ENCODE data around the gene TEP1.
A peak's percentile ranks its signal among the peaks of the same experiment; 100 is the strongest.

The TEP1 gene

DNA sequence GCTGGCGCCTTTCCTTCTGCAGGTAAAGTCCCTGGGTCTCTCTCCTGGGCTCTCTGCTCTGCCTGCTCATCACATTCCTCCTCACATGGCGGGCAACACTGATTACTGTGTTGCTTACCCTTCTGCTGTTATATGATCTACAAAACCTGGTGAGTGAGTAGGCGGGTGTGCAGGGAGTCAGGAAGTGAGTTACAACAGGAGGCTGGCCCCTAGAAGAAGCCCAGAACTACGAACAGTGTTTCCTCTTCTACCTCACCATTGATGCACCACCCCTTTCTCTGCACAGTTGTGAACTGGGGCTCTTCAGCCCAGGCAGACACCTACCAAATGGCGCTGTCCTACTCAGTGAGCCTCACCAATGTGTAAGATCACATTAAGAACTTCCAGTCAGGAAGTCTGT lies 27.6 kb upstream of the TEP1 start:
- Histone ChIP-seq H3K4me3 (ENCODE audit: low read depth, low read length) (no peak overlapping the region), H3K27me3 (replicated peaks) (no peaks in the 10 kb centered on the region), H3K36me3 (replicated peaks) (peaks cover 8% of the 10 kb centered on the region), H3K27ac (no peak overlapping the region)
- peak; percentile 6 for DNase-seq
- TF ChIP-seq, protein P1, sequence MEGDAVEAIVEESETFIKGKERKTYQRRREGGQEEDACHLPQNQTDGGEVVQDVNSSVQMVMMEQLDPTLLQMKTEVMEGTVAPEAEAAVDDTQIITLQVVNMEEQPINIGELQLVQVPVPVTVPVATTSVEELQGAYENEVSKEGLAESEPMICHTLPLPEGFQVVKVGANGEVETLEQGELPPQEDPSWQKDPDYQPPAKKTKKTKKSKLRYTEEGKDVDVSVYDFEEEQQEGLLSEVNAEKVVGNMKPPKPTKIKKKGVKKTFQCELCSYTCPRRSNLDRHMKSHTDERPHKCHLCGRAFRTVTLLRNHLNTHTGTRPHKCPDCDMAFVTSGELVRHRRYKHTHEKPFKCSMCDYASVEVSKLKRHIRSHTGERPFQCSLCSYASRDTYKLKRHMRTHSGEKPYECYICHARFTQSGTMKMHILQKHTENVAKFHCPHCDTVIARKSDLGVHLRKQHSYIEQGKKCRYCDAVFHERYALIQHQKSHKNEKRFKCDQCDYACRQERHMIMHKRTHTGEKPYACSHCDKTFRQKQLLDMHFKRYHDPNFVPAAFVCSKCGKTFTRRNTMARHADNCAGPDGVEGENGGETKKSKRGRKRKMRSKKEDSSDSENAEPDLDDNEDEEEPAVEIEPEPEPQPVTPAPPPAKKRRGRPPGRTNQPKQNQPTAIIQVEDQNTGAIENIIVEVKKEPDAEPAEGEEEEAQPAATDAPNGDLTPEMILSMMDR (IDR thresholded peaks at IDR 0.05; ENCODE audit: low read depth, low read length, missing control alignments) = no peak
- in situ Hi-C loops (cut with HindIII; ENCODE audit: low pct_ligation_motif_present, low sequenced_read_pairs) = no loop called here

DNA sequence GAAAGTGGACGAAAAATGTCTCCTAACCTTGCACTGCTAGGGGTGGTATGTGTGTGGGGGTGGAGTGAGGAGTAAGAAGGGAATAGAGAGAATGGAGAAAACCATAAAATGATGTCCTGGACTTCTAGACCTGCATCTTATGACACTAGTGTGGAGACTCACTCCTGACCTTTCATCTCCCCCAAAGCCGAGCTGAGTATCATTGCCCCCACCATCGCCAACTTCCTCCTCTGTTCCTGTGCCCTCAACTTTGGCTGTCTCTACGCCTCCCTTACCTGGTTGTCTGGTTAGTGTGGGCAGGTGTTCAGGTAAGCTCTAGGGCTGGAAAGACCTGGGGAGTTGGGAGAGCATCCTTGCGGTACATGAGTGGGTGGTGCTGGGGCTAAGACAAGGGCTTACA lies 27.2 kb upstream of the TEP1 start:
- Histone ChIP-seq H3K4me3 (ENCODE audit: low read depth, low read length) (no peak overlapping the region), H3K36me3 (replicated peaks) (peaks cover 4% of the 10 kb centered on the region), H3K27ac (no peak overlapping the region), H3K27me3 (replicated peaks) (no peaks in the 10 kb centered on the region)
- DNase-seq = no peak
- TF ChIP-seq, protein P1 (IDR thresholded peaks at IDR 0.05; ENCODE audit: low read depth, low read length, missing control alignments) = no peak
- in situ Hi-C loops (cut with HindIII; ENCODE audit: low pct_ligation_motif_present, low sequenced_read_pairs) = no loop called here

DNA sequence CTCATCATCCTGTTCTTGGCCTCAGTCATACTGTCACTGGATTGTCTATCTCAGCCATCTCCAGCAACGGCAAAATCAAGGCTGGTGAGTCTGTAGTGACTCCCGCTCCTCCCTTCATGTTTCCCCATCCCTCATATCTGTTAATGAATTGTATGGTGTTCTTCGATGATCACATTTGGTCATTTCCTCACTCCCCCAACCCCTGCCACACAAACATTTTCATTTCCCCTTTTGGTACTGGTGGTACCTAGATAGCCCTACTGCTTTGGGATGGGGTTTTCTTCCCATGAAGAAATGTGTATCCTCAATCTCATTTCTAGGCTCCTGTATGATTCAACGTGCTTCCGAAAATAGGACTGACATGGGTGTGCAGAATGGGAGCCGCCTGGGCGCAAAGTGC lies 25.4 kb upstream of the TEP1 start:
- H3K27ac ChIP-seq = no peak overlapping the region
- H3K27me3 ChIP-seq (replicated peaks) = no peaks in the 10 kb centered on the region
- no peaks in the 10 kb centered on the region for H3K36me3 ChIP-seq (replicated peaks)
- TF ChIP-seq, protein P1 (IDR thresholded peaks at IDR 0.05; ENCODE audit: low read depth, low read length, missing control alignments) = no peak
- in situ Hi-C loops (cut with HindIII; ENCODE audit: low pct_ligation_motif_present, low sequenced_read_pairs) = no loop called here
- DNase-seq = no peak
- H3K4me3 ChIP-seq (ENCODE audit: low read depth, low read length) = no peak overlapping the region

DNA sequence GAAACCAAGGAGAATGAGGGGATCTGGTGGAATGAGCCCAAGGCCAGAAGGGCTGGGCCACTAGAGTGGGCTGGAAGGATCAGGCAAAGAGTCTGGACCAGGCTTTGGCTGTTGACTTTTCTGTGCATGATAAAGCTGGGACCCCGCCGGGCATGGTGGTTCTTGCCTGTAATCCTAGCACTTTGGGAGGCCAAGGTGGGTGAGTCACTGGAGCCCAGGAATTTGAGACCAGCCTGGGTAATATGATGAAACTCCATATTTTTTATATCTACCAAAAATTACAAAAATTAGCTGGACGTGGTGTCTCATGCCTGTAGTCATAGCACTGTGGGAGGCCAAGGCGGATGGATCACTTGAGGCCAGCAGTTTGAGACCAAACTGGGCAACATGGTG lies 23.1 kb upstream of the TEP1 start:
- Histone ChIP-seq H3K36me3 (replicated peaks) (no peaks in the 10 kb centered on the region), H3K27ac (no peak overlapping the region), H3K27me3 (replicated peaks) (no peaks in the 10 kb centered on the region), H3K4me3 (ENCODE audit: low read depth, low read length) (no peak overlapping the region)
- TF ChIP-seq, protein P1 (IDR thresholded peaks at IDR 0.05; ENCODE audit: low read depth, low read length, missing control alignments) = no peak
- peak; percentile 82 for DNase-seq
- in situ Hi-C loops (cut with HindIII; ENCODE audit: low pct_ligation_motif_present, low sequenced_read_pairs) = no loop called here

DNA sequence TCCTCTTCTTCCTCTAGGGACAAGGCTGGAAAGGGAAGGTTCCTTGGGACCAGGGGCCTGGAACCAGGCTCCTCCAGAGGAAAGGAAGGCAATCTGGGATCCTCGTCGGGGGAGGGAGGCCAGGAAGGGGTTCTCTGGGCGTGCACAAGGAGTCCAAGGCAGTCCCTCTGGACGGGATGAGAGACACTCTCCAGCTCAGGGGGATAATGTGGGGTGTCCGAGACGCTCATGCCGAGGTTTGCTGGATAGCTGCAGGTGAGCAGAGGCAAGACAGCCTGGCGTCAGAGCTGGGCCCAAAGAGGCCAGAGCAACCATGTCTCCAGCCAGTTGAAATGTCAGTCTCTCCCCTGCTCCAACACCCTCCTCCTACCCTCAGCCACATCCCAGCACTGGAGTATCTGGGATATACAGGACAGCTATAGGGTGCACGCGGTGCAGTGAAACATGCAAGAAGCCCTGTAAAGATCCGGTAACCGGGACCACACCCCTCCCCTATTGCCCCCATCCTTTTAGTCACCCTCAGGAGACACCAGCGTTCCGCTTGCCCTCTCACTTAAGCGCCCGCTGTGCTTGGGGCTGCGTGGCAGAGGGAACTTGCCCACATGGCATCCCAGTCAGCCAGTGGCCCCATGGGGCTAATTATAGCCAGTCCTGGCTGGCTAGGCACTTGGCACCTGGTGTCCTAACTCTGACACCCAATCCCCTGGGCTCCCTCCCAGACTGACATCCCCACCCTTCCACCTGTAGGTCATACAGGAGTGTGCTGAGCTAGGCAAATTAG lies 22.5 kb upstream of the TEP1 start, which contains the start of gene KLHL33:
Gene KLHL33, minus strand, starts transcription at position 585 of the 781 bp plus-strand sequence. Its CDS starts 355 bp downstream, at position 230.
- H3K27ac ChIP-seq = no peak within 1 kb of the TSS
- no peaks in the 10 kb centered on the region for H3K27me3 ChIP-seq (replicated peaks)
- in situ Hi-C loops (cut with HindIII; ENCODE audit: low pct_ligation_motif_present, low sequenced_read_pairs) = no loop called here
- DNase-seq = no peak
- TF ChIP-seq, protein P1 (IDR thresholded peaks at IDR 0.05; ENCODE audit: low read depth, low read length, missing control alignments) = no peak
- H3K36me3 ChIP-seq (replicated peaks) = no peaks in the 10 kb centered on the region
- peak within 1 kb of the TSS; percentile 39 for H3K4me3 ChIP-seq (ENCODE audit: low read depth, low read length)

Data from brain microvascular endothelial cell (primary cell).